Stimulated activated CD8-positive, alpha-beta memory T cell treated with anti-CD3 and anti-CD28 coated beads, Interleukin-15, amount 100 ng/mL, for 48 hours (primary cell): ENCODE data around the gene LIMCH1.
"Not testable (repeated sequence)": the region's sequence is repeated elsewhere in the genome, so short reads cannot be mapped to it uniquely, and the experiment has no call there.

Experiments used
- DNase-seq, 2 donors: peaks; one replicate each; pipeline ENCODE4 v3.0.0-alpha.2; 2020; ENCODE audit warnings: low read depth in 2 of 2

The LIMCH1 gene

DNA sequence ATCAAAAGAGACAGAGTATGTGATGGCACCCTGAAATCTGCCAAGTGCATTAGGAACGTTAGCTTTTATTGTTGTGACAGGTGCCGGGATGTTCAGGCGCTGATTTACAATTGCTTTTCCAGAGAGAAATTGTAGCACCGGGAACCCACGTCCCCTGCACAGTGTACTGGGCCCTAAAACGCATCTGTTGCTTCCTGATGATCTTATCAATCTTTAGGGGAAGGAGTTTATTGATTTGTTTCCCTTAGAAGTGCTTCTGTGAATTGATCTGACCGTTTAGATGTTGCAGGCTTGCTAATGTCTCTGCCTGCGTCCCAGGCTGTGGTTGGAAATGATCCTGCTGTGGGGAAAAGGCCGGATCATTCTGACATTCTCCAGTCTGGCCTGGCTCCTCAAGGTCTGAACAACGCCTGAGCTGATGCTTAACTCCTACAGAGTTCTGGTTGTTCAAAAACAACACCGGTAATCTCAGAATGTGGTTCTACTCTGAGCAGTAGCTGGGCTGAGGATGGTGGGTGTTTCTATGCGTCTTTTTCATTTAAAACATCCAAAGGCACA lies 193.7 kb downstream of the LIMCH1 start:
- no peak for DNase-seq

DNA sequence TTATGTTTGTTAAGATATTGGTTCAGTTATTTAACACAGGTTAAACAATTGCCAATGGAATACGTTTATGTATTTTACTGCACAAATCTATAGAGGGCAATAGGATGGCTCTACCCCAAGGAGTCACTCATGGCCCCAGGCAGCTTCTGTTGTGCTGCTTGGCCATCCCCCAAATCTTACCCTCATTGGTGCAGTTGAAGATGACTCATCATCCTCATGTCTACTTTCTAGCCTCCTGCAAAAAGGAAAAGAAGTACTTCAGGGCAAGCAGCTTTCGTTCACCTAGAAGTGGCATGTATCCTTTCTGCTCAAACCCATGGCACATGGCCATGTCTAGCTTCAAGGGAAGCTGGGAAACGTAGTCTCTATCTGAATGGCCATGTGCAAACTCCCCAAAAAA lies 196.4 kb downstream of the LIMCH1 start:
- DNase-seq, result no peak

DNA sequence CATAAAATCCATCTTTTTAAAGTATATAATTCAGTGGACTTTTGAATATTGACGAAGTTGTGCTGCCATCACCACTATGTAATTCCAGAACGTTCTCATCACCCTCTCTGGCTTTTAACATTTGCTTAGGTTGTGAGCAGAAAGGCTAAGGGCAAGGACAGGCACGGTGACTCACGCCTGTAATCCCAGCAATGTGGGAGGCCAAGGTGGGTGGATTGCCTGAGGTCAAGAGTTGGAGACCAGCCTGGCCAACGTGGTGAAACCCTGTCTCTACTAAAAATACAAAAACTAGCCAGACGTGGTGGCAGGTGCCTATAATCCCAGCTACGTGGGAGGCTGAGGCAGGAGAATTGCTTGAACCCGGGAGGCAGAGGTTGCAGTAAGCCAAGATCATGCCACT lies 199.5 kb downstream of the LIMCH1 start:
- DNase-seq, result not testable (repeated sequence)

DNA sequence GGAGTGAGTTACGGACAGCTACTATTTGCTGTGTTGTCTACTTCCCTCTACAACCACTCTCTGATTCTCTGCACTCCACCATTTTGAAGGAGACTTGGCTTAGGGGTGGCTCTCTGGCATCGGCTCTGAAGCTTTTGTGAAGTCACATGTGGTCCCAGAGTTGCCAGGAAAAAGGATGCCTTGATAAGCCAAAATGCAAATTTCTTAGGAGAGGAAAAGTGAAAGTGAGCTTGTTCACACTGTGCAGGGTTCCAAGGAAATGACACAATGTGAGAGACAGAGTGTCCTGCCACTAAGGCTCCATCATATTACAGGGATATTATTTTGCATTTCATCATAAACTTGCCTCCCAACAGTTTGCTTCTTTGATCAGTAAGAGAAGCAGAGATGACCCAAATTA lies 203.4 kb downstream of the LIMCH1 start:
- DNase-seq, result no peak

DNA sequence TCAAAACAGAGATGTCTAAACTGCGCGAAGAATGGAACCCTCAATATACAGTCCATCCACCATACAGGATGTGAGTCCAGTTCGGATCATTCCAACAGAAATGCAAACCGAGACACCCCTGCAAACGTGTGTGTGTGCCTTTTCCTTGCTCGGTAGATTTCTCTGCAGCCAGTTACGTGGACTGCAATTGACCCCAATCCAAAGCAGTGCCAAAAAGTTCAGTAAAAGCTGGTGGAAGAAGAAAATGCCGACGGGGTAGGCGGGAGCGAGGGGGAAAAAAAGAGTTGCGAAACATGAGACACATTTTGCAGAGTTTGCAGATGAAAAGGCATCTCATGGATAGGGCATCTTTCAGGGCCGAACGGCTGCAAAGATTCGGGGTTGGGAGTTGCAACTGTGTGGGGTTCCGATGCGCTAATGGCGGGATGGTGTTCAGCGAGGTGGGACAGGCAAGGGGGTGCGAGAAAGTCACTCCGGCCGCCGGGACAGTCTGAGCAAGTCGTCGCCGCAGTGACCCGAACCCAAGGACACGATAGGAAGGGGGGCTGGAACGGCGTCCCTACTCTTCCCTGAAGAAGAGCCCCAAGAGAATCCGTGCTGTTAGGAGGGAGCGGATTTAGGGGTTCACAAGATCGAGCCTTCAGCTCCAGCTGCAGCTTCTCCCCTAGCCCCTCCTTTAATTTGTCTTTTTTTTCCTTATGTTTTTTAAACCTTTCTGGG lies 206.8 kb downstream of the LIMCH1 start:
- no peak for DNase-seq

DNA sequence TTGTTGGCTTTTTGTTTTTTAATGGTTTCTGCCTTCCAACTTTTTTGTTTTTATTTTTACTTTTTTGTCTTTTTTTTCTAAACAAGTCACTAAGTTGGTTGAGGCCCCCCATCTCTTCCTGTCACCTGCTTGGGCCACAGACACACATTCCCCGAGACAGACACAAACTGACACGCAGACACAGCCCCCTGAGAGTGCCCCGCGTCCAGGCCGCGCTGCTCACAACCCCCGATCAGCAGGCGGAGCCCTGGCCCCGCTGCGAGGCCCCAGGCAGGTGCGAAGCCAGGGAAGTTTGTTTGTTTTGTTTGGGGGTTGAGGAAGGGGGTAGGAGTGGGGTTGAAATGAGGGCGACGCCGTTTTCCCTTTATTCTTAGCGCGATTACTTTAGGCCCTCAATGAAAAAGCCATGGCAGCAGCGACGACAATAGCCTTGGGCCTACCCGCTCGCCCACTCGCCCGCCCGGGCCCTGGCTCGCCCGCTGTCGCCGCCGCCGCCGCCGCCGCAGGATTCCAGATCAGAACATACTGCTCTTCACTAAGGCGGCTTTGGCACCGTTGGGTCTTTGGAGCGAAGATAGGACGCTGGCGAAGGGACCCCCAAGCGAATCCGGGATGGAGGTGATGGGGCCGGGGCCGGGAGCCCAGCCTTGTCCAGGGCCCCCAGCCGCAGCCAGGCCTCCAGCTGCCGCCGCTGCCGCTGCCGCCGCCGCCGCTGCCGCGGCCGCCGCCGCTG lies 207.5 kb downstream of the LIMCH1 start:
- no peak for DNase-seq

DNA sequence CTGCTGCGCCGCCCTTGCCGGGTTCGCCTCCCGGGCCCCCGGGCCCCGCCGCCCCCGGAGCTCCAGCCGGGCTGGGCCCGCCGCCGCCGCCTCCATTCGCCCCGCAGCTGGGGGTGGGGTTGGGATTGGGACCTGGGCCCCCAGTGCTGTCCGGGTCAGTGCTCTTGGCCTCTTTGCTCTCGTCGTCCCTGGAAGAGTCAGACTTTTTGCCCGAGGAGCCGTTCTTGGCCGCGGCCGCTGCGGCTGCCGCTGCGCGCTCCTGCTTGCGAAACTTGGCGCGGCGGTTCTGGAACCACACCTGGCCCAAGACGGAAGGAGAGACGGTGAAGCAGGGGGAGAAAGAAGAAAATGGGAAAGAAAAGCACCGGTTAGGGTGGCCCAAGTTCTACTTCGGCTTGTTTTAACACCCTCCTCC lies 208.1 kb downstream of the LIMCH1 start:
- no peak for DNase-seq

DNA sequence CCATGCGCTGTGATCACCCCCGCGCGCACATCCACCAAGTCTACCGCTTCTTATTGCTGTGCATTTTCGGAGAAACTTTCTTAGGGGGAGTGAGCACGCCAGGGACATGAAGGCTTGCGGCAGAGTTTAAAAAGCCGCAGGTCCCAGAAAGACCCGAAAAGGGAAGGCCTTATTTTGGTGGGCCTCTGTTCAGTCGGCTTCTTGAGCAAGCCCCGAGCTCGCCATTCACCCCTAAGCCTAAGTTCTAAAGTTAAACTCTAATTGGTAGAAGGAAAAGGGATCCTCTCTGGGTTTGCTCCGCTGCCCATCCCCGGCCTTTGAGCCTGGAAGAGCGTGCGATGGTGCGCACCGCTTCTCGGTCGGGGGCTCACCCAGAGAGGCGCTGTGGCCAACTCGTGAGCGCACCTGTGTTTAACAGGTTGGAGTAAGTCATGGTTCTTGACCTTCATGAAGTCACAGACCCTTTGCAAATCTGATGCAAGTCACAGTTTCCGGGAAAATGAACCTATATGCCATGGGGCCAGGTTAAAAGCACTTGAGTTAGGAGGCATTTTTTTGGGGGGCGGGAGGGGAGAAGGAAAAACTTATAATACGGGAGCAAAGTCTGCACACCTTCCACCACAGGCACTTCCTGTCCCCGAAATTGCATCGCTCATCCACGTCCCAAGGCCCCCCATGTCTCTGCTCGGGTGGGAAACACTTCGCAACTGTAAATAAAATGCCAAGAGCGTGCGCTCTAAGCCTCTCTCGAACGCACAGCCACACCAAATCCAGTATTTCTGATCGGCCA lies 208.7 kb downstream of the LIMCH1 start:
- DNase-seq, result no peak

DNA sequence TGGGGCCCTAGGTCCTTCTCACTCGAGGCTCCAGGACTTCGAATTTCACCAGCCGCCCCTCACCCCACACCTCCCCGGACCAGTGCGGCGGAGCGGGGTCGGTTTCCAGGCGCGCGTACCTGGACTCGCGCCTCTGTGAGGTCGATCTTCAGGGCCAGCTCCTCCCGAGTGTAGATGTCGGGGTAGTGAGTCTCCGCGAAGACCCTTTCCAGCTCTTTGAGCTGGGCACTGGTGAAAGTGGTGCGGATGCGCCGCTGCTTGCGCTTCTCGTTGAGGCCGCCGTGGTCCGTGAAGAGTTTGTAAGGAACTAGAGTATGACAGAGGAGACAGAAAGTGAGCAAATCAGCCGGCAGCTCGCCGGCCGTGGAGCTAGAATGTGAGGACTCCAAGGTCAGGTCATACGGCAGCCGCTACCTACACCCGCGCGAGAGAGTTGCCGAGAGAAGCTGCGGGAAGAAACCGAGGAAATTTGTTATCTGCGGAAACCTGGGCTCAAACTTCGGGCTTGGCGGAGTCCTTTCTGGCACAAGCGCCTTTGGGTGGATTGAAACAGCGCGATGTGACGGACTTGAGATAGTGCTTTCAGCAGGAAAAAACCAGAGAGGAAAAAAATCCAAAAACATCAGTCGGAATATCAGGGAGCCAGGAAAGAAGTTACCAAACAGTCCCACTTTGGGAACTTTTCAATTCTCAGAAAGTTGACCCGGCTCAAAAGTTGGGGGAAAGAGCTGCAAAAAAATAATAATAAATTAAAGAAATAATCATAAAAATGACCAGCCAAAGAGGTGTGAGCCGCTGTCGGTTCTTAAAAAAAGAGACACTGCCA lies 209.5 kb downstream of the LIMCH1 start:
- no peak for DNase-seq

DNA sequence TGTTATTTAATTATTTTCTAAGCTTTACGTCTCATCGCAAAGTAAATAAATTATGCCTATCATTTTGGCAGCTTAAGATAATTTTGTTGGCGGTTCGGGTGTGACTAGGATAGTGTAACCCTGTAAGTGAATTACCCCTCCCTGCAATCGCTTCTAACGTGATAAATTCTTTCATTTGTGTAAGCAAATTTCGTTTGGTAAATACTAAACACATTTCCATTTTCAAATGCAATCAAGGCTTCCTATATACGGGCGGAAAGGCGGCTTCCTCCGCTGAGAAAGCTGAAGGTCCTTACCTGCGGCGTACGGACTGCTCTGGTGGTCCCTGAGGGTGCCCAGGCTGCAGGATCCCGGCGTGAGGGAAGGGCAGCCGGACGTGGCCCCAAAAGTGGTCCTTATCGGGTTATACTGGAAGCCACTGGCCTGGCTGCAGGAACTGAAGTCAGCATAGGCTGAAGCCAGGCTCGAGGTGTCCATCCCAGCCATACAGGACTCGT lies 210.2 kb downstream of the LIMCH1 start:
- no peak for DNase-seq

DNA sequence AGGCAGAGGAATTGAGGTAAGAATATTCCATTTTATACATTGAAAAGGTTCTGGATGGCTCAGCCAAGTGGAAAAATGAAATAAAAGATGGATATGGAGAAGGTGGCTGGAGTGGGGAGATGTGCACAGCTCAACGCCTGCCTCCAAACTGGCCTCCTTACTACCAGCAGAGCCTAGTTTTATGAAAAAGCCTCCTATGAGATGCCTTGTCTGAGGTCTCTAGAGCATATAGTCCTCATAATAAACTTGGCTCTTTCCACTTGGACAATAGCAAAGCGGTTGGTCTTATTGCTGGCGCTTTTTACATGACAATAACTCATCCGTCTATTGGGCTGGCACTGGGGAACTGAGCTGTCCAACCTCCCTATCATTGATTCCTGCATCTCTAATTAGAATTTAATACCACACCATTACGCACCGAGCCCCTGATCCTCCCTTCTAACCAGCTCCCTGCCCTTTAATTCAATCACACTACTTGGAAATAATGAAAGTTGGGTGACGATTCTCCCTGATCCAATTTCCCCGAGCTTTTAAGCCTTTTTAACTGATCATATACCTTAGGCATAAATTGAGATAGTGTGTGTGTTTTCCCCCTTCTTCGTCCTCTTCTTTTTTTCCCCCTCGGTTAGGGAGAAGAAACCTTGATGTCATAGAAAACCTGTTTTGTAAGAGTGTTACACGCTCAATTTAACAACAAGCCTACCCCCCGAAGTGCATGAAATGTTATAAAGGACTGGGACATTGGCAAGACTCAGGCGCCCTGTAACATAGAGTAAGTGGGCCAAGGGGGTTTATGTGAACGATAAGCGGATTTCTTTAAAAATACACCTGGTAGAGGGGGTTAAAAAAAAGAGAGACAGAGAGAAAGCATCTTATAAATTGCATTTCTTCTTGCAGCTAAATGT lies 210.9 kb downstream of the LIMCH1 start, which contains the start of gene PHOX2B:
PHOX2B (minus strand) TSS at position 155 of the 905 bp plus-strand sequence; CDS start at position 40, 115 bp downstream.
- DNase-seq, result no peak

DNA sequence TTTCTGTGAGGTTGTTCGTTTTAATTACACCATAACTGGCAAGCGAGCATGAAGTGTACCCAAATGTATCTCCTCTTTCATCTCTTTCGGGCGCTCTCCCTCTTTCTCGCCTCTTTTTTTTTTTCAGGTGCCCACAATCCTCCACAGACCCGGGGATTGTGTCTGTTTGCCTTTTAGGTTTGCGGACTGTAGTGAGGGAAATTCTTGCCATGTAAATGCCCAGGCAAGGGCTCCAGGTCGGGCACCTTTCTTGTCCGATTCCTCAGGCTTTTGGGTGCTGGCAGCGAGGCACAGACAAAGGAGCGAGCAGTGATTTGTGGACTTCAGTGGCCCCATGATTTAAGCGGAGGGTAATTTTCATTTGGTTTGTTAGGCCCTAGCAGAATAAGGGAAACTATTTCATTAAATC lies 211.7 kb downstream of the LIMCH1 start:
- no peak for DNase-seq
